ENCODE measurements around the gene ZNF587B.
A peak's percentile ranks its signal among the peaks of the same experiment; 100 is the strongest.
"Not testable (repeated sequence)": the region's sequence is repeated elsewhere in the genome, so short reads cannot be mapped to it uniquely, and the experiment has no call there.

Gene ZNF587B

DNA sequence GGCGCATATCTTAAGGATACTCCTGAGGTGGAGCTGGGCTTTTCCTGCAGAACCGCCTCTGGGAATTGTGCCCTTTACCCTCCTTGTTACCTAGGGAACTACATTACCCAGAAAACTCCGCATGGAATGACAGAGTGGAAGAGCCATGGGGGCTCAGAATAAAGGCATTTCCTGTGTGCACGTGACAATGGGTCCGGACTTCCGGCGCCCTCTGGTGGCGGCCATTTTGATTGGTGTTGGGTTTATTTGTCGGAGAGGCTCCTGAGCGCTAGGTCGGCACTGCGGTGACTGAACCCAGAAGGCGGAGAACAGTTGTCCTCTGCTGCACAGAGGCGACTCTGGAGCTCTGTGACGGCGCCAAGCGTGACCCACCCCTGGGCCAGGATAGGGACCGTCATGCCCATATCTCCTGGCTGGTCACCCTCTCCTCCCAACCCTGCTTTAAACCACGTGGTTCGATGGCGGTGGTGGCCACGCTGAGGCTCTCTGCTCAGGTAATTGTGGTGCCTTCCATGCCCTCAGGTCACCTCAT is at the start of gene ZNF587B:
TSS of gene ZNF587B (plus strand) at position 229 of the 532 bp plus-strand sequence. CDS start at position 459, 230 bp downstream.
- DNase-seq (ENCODE audit: low spot score): no peak

DNA sequence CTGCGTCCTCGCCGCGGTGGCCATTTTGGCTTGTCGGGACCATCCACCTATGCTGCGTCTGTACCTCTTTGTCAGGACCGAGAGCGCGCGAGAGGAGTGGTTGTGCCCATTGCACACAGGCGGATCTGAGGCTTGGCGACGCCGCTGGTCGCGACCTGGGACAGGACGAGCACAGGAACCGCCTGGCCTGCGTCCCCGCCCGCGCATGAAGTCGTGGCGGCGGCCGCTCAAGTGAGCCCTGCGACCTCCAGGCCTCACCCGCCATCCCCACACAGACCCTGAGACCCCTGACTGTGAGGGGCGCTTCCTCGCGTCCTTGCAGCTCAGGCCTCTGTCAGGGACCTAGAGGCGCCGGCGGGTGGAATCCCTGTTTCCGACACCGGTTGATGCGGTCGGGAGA is 43.8 kb upstream of the ZNF587B start:
- no peak for DNase-seq (ENCODE audit: low spot score)

DNA sequence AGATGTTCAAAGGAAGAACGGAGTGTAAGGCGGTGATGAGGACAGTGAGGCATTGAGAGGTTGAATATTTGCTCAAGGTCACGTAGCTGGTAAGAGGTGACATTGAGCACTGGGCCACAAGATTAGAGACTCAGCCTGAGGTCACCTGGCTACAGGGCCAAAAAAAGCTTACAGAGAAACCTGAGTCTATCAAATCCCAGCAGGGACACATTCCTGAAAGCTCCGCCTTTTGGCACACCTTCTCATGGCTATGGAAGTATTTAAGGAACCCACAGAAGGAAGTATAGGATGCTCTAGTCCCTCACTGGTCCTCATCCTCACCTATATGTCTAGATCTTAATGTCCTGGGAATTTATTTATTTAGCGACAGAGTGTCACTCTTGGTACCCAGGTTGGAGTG is 43.2 kb upstream of the ZNF587B start:
- no peak for DNase-seq (ENCODE audit: low spot score)

DNA sequence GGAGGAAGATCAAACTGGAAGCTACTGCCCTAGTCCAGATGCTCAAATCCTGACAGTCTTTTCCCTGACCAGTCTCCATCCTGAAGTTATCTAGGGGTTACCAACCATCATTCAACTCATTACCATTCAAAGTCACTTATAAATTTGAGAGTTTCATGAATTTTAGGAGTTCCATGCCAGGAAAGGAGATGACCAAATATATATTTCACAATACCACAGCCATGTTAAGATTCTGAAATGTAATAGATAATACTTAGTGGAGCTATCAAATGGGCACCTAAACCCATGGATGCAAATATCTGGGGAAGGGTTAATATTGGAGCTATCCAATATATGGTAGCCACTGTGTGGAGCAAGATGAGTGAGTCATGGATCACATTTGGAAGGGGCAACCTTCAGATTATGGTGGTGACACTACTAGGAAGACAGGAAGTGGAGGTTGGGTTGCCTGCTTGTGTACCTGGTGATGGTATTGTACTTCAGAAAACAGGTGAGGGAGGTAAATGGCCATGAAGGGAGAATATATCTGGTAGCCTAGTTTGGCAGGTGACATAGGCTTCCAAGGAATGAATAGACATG is 41.9 kb upstream of the ZNF587B start:
- no peak for DNase-seq (ENCODE audit: low spot score)

DNA sequence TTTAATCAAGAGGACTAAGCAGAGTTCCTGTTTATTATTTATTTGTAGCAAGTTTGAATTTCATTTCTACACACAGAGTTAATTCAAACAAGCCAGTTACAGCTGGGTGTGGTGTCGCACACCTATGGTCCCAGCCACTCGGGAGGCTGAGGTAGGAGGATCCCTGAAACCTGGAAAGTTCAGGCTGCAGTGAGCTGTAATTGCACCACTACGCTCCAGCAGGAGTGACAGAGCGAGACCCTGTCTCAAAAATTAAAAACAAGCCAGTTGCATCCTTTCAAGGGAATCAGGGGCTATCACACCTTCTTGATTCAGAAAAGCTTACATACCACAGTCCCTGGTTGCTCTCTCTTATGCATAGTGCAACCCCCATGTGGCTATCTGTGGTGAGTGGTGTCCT is 40.8 kb upstream of the ZNF587B start:
- DNase-seq (ENCODE audit: low spot score): no peak

DNA sequence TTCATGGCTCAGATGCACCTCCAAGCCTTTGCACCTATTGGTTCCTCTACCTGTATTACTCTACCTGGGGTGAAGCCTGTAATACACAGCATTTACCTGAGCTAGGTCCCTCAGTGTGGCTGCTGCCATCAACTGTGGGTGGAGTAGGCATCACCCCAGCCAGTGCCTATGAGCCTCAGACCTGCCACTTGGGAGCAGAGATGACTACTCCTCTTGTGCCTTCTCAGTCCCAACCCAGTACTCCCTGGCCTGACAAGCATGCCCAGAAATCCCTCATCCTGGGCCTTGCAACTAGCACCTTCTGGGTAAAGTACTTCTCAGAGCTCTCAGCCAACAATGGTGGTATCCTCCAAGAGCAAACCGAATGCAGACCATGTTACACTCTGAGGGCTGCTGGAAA is 33.5 kb upstream of the ZNF587B start:
- DNase-seq (ENCODE audit: low spot score): not testable (repeated sequence)

DNA sequence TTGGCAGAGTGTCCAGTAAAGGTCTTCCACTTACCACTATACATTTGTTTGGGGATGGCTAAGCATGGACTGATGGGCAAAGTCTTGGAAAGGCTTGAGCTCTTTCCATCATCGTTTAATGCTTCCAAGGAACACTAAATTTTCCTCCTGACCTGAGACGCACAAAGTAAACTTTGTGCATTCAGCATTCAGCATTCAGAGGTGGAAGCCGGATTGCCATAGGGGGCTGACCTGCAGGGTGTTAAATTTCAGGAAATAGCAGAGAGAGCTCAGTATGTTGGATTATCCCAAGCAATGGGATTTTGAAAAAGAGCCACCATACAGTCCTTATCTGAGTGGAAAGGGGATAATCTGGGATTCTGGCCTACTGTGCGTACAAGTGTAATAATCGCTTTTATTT is 29.4 kb upstream of the ZNF587B start:
- no peak for DNase-seq (ENCODE audit: low spot score)

DNA sequence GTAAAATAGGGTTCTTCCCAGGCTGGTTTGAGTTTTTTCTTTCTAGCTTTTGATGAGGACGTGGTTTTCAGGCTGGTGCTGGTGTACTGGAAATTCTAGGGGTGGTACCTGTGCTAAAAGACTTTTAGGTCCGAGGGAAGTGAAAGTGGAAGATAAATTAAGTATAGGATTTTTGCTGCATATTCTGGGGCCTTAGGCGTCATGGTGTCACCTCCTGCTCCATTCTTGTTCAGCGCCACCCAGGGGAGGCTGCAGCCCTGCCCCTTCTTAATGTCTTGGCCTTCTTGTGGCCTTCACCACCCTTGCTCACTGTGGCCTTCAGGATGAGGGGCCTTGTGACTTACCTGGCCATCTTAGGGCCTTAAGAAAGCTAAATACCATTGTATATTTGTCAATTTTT is 27.8 kb upstream of the ZNF587B start:
- DNase-seq (ENCODE audit: low spot score): no peak

DNA sequence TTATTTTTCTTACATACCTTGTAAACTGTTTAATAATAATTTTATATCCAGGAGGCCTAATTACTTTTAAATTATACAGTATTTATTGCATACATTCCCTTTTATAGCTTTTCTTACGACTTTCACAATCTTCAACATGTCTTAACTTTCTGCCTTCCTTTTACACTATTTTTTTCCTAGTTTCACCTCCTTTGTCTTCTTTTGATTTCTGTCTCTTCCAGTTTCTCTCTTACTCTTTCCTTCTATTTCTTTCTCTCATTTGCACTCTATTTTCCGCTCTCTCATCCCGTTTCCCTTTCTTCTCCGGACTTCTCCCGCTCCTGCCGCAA is 26.9 kb upstream of the ZNF587B start:
- no peak for DNase-seq (ENCODE audit: low spot score)

DNA sequence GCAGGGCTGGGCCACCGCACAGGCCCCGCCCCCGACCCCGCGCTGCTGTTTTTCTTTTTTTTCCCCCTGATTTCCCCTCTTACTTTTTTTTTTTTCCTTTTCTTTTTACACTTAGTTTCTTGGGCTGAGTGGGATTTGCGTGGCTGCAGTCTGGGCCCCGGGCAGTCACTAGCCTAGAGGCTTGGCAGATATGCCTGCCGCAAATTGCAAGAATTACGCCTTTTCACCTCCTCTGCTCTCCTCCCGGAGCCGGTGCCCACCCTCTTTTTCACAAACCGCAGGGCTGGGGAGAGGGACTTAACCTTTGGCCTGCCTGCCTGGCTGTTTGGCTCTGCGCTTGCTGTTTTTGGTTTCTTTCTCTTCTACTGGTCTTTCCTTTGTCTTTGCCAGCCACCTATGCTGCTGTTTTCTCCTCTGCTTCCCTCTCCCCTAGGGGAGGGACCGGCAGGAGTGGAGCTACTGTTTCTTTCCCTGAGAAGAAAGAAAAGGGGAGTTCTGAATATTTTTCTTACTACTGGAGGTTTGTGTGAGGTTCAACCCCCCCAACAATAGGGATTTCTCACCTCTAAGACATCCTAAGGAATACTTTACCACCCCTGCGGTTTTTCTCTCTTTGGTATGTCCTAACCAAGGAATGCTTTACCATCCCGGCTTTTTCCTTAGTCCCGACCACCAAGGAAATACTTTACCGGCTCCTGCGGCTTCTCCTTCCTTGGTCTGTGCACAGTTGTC is 26.3 kb upstream of the ZNF587B start:
- DNase-seq (ENCODE audit: low spot score): no peak

DNA sequence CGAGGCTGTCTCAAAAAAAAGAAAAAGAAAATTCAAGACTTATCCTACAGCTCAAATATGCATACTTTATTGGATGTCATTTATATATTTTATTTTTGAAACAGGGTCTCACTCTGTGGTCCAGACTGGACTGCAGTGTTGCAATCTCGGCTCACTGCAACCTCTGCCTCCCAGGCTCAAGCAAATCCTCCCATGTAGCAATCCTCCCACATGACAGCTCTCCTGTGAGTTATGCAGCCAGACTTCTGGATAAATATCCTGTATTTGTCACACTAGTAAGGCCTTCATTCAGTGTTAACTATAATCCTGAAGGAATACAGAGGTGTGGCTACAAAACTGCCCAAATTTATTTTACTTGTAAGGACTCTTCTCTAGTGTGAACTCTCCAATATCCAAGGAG is 22.6 kb upstream of the ZNF587B start:
- DNase-seq (ENCODE audit: low spot score): no peak

DNA sequence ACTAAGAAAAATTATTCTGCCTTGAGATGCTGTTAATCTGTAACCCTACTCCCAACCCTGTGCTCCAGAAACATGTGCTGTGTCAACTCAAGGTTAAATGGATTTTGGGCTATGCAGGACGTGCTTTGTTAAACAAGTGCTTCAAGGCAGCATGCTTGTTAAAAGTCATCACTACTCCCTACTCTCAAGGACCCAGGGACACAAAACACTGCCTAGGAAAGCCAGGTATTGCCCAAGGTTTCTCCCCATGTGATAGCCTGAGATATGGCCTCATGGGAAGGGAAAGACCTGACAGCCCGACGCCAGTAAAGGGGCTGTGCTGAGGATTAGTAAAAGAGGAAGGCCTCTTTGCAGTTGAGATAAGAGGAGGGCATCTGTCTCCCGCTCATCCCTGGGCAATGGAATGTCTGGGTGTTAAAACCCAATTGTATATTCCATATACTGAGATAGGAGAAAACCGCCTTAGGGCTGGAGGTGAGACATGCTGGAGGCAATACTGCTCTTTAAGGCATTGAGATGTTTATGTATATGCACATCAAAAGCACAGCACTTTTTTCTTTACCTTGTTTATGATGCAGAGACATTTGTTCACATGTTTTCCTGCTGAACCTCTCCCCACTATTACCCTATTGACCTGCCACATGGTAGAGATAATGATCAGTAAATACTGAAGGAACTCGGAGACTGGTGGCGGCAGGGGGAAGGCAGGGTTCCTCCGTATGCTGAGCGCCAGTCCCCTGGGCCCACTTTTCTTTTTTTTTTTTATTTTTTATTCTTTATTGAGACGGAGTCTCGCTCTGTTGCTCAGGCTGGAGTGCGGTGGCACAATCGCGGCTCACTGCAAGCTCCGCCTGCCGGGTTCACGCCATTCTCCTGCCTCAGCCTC is 19.4 kb upstream of the ZNF587B start:
- DNase-seq (ENCODE audit: low spot score): not testable (repeated sequence)

DNA sequence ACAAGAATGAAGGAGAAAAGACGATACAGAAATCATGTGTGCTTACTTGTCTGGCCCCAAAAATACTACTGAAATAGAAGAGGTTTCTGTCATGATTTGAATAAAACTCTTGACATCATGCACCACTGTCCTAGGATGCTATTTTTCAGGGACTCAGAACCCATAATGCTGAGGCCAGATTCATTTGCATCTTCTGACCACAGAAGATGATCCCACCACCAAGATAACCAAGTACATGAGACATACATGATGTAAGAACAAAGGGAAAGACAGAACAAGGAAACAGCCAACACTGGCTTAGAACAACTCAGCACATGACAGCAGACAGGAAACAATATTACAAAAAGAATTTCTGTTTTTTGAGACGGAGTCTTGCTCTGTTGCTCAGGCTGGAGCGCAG is 17.9 kb upstream of the ZNF587B start:
- DNase-seq (ENCODE audit: low spot score): peak; percentile 18

DNA sequence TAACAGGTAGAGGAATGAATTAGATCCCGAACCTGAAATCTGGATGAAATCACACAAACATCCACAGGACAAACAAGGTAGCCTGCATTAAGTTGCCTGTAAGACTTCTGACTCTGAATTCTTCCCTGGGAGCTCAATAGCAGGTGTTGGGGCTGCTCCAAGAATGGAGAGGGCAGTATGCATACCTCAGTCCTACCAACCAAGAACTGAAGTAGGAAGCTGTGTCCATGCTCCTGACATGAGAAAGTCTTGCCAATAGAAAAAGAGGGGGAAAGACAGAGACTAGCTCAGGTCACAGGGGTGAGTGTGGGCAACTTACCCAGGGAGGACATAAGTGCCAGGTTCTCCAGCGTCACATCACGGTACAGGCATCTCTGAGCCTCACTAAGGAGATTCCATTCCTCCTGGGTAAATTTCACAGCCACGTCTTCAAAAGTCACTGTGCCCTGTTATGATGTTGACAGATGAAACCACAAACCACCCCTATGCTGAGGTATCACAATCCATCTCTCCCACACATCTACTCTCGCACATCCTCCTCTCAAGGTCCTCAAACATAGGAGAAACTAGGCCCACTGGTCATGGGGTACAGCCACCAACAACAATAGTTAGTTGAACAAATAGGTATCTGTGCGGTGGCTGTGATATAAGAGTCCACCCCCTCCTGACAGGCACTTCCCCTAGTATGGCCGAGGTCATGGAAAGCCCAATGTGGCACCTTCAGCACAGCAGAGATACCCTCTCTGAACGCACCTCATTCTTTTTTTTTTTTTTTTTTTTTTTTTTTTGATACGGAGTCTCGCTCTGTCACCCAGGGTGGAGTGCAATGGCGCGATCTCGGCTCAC is 16.9 kb upstream of the ZNF587B start:
- not testable (repeated sequence) for DNase-seq (ENCODE audit: low spot score)

DNA sequence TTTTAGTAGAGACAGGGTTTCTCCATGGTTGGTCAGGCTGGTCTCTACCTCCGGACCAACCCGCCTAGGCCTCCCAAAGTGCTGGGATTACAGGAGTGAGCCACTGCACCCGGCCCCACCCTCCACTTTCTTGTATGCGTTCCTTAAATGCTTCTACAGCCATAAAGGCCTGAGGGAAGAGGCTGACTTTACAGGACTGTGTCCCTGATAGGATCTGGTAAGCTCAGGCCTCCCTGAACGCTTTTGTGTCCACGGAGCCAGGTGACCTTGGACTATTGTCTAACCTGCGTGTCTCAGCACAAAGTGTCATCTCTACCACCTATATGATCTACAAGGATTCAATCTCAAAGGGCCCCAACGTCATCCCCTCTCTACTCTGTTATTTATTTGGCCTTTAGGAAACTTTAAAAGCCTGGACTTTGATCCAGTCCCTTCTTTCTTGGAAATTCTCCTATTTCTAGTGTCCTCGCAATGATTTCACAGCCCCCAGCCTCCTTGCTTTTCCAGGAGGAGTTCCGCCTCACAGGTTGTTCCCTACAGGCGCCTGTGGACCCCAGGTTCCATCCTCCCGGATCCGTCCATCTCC is 16.1 kb upstream of the ZNF587B start:
- no peak for DNase-seq (ENCODE audit: low spot score)

DNA sequence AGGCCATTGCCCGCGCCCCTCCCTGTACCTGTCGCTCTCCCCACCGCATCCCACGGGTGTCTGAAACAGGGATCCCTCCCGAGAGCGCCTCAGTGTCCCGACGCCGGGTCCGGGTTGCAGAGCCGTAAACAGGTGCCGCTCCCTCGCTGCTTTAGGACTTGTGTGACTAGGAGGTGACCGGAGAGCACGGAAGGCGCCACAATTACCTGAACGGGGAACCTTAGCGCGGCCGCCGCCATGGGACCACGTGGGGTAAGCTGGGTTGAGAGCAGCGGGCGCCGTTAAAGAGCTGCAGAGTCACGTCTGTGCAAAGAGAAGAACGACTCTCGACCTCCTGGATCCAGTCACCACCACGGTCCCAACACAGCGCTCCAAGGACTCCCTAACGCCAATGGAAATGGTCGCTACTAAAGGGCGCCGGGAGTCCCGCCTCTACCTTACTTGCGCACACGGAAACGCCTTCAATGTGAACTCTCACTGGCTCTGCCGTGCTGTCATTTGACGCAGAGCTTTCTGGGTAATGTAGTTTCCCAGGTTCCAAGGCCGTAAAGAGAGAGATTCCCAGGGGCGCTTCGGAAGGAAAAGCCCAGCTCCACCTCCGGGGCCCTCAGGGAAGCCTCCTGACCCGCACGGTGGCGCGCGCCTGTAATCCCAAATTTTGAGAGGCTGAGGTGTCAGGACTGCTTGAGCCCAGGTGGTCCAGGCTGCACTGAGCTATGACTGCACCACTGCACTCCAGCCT is 15.4 kb upstream of the ZNF587B start, which contains the start of gene ZNF552:
TSS of gene ZNF552 (minus strand) at position 409 of the 742 bp plus-strand sequence. CDS start at position 239, 170 bp downstream.
- DNase-seq (ENCODE audit: low spot score): peak; percentile 83

DNA sequence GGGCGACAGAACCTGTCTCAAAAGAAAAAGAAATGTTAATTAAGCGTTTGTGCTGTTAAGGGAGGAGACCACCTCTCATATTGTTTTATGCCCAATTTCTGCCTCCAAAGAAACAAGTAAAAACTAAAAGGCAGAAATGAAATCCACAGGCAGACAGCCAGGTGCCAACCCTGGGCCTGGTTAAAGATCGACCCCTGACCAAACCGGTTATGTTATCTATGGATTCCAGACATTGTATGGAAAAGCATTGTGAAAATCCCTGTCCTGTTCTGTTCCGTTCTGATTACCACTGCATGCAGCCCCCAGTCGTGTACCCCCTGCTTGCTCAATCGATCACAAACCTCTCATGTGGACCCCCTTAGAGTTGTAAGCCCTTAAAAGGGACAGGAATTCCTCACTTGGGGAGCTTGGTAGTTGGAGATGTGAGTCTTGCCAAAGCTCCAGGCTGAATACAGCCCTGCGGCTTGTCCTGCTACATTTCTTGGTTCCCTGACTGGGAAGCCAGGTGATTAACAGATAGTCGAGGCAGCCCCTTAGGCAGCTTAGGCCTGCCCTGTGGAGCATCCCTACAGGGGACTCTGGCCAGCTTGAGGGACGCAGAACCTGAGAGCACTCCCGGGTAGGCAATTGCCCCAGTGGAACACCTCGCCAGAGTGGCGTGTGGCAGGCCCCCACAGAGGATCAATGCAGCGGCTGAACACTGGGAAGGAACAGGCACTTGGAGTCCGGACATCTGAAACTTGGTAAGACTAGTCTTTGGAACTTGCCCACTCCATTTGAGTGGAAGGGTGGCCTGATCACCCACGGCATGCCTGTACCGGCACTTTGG is 14.6 kb upstream of the ZNF587B start:
- no peak for DNase-seq (ENCODE audit: low spot score)

DNA sequence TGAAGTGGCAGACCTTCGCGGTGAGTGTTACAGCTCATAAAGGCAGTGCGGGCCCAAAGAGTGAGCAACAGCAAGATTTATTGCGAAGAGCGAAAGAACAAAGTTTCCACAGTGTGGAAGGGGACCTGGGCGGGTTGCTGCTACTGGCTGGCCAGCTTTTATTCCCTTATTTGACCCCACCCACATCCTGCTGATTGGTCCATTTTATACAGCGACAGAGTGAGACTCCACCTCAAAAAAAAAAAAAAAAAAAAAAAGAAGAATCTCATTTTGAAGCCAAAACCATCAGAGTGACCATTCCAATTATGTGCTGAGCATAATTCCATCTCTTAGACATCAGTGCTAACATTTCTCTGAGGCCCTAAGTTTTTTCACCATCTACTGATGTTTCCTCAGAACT is 13.4 kb upstream of the ZNF587B start:
- DNase-seq (ENCODE audit: low spot score): no peak

DNA sequence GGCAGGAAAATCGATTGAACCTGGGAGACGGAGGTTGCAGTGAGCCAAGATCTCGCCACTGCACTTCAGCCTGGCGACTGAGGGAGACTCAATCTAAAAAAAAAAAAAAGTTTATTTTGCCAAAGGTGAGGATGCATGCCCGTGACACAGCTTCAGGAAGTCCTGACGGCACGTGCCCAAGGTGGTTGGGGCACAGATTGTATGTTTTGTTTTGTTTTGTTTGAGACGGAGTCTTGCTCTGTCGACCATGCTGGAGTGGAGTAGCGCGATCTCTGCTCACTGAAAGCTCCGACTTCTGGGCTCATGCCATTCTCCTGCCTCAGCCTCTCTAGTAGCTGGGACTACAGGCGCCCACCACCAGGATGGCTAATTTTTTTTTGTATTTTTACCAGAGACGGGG is 12.1 kb upstream of the ZNF587B start:
- DNase-seq (ENCODE audit: low spot score): no peak

DNA sequence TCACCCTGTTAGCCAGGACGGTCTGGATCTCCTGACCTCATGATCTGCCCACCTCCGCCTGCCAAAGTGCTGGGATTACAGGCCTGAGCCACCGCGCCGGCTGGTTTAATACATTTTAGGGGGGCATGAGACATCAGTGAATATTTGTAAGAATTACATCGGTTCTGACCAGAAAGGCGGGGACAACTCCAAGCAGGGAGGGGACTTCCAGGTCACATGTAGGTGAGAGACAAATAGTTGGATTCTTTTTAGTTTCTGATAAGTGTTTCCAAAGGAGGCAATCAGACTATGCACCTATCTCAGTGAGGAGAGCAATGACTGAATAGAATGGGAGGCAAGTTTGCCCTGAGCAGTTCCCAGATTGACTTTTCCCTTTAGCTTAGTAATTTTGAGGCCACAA is 11.7 kb upstream of the ZNF587B start:
- no peak for DNase-seq (ENCODE audit: low spot score)

Measured in activated CD4-positive, alpha-beta T cell treated with anti-CD3 and anti-CD28 coated beads, Interleukin-2, Interleukin-4, amounts not matched to agents 100 ng/mL and 50 ng/mL, durations not matched to agents 16 hours and 8 hours (primary cell).